ENCODE results near the gene OR10A4. TPM values are rescaled to one million over a fixed set of nuclear protein-coding genes. Genes with fewer than 3 reads are reported as not detected.

The OR10A4 gene
- total and polyA plus RNA-seq, 2 of the 4 experiments (the other 2 are of a cell fraction): not detected

DNA sequence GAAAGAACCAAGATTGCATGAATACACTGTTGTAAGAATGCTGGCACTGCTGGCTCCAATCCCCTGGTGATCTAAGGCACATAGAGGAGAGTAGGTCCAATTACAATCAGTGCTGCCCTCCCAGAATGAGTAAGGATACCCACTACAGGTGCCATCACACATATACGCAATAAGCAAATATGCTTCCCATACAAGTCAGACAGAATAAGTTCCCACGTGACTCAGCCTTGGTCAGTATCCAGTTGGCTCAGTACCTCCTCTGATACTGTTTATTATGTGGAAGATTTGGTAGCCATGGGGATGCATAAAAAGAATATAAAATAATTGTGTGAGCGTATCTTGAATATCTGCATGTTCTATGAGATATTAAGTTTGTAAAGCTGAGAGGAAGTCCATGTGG lies 35.5 kb downstream of the OR10A4 start:
- Histone ChIP-seq H3K14ac (replicated peaks; ENCODE audit: low read depth, low read length) (no peak overlapping the region), H4K5ac (ENCODE audit: low read depth, low read length) (no peak overlapping the region), H2BK120ac (ENCODE audit: low read depth, low read length) (no peak overlapping the region), H3K36me3 (ENCODE audit: control insufficient read depth, insufficient read depth, low read length) (no peaks in the 10 kb centered on the region), H3K9me1 (ENCODE audit: insufficient read depth, low read length) (no peaks in the 10 kb centered on the region), H3K4me1 (ENCODE audit: control insufficient read depth, insufficient read depth, low read length) (no peaks in the 10 kb centered on the region), H3K27ac (ENCODE audit: insufficient read depth, low read length) (no peak overlapping the region), H4K8ac (ENCODE audit: low read depth in 2 of 2, low read length in 2 of 2) (no peak overlapping the region), H2BK20ac (ENCODE audit: low read depth, low read length) (no peak overlapping the region), H3K4me3 (ENCODE audit: insufficient read depth, low read depth, low read length) (no peak overlapping the region), H2AK5ac (ENCODE audit: low read depth, low read length) (no peak overlapping the region), H3K18ac (ENCODE audit: low read depth, low read length) (no peak overlapping the region), H3K9me3 (ENCODE audit: control insufficient read depth, insufficient read depth, low read length) (no peaks in the 10 kb centered on the region), H3K79me1 (ENCODE audit: low read depth in 1 of 2, low read length in 2 of 2) (no peaks in the 10 kb centered on the region), H3K4ac (ENCODE audit: low read depth, low read length) (no peak overlapping the region), H3K27me3 (ENCODE audit: control insufficient read depth, insufficient read depth, low read length) (no peaks in the 10 kb centered on the region), H2BK15ac (ENCODE audit: low read depth, low read length) (no peak overlapping the region), H4K91ac (ENCODE audit: insufficient read depth, low read depth, low read length) (no peak overlapping the region), H3K56ac (ENCODE audit: extremely low read depth, insufficient read depth, low read length) (no peak overlapping the region), H2AK9ac (replicated peaks; ENCODE audit: low read depth, low read length, poor library complexity) (no peak overlapping the region), H3K9ac (ENCODE audit: low read depth, low read length) (no peak overlapping the region), H3K4me2 (ENCODE audit: low read depth, low read length) (no peak overlapping the region), H2BK5ac (ENCODE audit: low read depth, low read length, poor library complexity, severe bottlenecking) (no peak overlapping the region), H3K23ac (ENCODE audit: low read depth, low read length) (no peak overlapping the region), H4K20me1 (ENCODE audit: insufficient read depth, low read length) (no peaks in the 10 kb centered on the region), H2AFZ (replicated peaks; ENCODE audit: low read length, poor library complexity) (no peak overlapping the region)
- dilution Hi-C loops (cut with HindIII; ENCODE audit: low sequenced_read_pairs, unreplicated experiment): no loop called here
- ChIA-PET POLR2A (ENCODE audit: unreplicated experiment) (no interaction called here), CTCF (no interaction called here)
- intact Hi-C loops (cut with micrococcal nuclease): no loop called here
- ATAC-seq (ENCODE audit: low read depth): no peak
- no CpG with 5 or more reads among the region's 3 CpGs for WGBS, 2 experiments (ENCODE audit: extremely low coverage in 2 of 2, insufficient read length in 1 of 2)
- no TSS peak for BruUV-seq (replicated peaks)
- in situ Hi-C loops (cut with MboI; ENCODE audit: low sequenced_read_pairs): no loop called here
- DNase-seq: peak; percentile 68
- TF ChIP-seq, protein P1, sequence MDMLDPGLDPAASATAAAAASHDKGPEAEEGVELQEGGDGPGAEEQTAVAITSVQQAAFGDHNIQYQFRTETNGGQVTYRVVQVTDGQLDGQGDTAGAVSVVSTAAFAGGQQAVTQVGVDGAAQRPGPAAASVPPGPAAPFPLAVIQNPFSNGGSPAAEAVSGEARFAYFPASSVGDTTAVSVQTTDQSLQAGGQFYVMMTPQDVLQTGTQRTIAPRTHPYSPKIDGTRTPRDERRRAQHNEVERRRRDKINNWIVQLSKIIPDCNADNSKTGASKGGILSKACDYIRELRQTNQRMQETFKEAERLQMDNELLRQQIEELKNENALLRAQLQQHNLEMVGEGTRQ (IDR thresholded peaks at IDR 0.05; ENCODE audit: low read depth, low read length): 0 out of 2 replicates have a peak, but pooled peaks have one; percentile 30
- TF ChIP-seq, protein P2, sequence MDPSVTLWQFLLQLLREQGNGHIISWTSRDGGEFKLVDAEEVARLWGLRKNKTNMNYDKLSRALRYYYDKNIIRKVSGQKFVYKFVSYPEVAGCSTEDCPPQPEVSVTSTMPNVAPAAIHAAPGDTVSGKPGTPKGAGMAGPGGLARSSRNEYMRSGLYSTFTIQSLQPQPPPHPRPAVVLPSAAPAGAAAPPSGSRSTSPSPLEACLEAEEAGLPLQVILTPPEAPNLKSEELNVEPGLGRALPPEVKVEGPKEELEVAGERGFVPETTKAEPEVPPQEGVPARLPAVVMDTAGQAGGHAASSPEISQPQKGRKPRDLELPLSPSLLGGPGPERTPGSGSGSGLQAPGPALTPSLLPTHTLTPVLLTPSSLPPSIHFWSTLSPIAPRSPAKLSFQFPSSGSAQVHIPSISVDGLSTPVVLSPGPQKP (IDR thresholded peaks at IDR 0.05; ENCODE audit: borderline replicate concordance, low read depth, low read length): no peak

Data from IMR-90 (cell line).